Keratinocyte (primary cell): ENCODE measurements around the gene CC2D1B.

Source experiments
- EZH2 ChIP-seq: IDR thresholded peaks from one replicate; pipeline ENCODE4 v1.6.1; 2012; ENCODE audit warnings: inconsistent platforms, mild to moderate bottlenecking, low read length, moderate library complexity
- TF ChIP-seq, protein P1 (sequence below), 3 experiments: IDR thresholded peaks in 1 of 3; conservative IDR thresholded peaks in 1 of 3; optimal IDR thresholded peaks in 1 of 3; 2 replicates in 2 of 3; 3 replicates in 1 of 3; pipeline versions ENCODE3 to v1.5.1; 2011; ENCODE audit warnings: low read length in 3 of 3, mild to moderate bottlenecking in 3 of 3, moderate library complexity in 2 of 3, control low read depth in 1 of 3, inconsistent platforms in 1 of 3; ENCODE audit not compliant: insufficient read depth in 2 of 3; ENCODE audit errors: extremely low read depth in 1 of 3

DNA sequence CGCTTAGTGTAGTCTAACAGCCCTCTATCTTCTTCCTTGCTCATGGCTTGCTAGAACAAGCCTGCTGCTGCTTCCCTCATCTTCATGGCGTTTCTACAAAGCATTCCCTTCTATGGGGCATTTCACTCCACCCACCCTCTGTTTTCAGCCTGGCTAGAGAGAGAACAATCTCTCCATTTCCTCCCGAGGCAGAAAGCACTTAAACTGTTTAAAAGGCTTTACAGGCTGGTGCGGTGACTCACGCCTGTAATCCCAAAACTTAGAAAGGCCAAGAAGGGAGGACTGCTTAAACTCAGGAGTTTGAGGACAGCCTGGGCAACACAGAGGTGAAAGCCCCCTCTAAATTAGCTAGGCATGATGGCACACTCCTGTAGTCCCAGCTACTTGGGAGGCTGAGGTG is 20.5 kb upstream of the CC2D1B start:
- TF ChIP-seq, protein P1, sequence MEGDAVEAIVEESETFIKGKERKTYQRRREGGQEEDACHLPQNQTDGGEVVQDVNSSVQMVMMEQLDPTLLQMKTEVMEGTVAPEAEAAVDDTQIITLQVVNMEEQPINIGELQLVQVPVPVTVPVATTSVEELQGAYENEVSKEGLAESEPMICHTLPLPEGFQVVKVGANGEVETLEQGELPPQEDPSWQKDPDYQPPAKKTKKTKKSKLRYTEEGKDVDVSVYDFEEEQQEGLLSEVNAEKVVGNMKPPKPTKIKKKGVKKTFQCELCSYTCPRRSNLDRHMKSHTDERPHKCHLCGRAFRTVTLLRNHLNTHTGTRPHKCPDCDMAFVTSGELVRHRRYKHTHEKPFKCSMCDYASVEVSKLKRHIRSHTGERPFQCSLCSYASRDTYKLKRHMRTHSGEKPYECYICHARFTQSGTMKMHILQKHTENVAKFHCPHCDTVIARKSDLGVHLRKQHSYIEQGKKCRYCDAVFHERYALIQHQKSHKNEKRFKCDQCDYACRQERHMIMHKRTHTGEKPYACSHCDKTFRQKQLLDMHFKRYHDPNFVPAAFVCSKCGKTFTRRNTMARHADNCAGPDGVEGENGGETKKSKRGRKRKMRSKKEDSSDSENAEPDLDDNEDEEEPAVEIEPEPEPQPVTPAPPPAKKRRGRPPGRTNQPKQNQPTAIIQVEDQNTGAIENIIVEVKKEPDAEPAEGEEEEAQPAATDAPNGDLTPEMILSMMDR (optimal IDR thresholded peaks at IDR 0.05 in 1 of 3, IDR thresholded peaks at IDR 0.05 in 1 of 3, conservative IDR thresholded peaks at IDR 0.05 in 1 of 3; ENCODE audit: extremely low read depth in 1 of 3, insufficient read depth in 2 of 3, low read length in 3 of 3): no peak
- TF ChIP-seq EZH2: no peak
